Upper lobe of left lung (tissue), 4 donors: ENCODE data around the gene STAT4.

ENCODE experiments used
- CTCF ChIP-seq, 6 experiments: fragments of 450-650 bp in 4 of 6; fragments of 200-600 bp in 2 of 6; sonication (generic) in 2 of 6; IDR thresholded peaks; one replicate each; pipeline ENCODE4 v1.5.1; 2016 to 2019; ENCODE audit warnings: antibody characterized with exemption in 6 of 6
- POLR2AphosphoS5 ChIP-seq, 2 donors: sonication (generic); formaldehyde crosslinking; IDR thresholded peaks; one replicate each; pipeline ENCODE4 v1.5.1; 2017; ENCODE audit warnings: antibody characterized with exemption in 2 of 2

GRCh38 chr2:191066197-191066918 lies 84.4 kb downstream of the STAT4 start:
- no peak for TF ChIP-seq CTCF (IDR thresholded peaks at IDR 0.05)
- no peak for TF ChIP-seq POLR2AphosphoS5 (IDR thresholded peaks at IDR 0.05)
